Lower leg skin (tissue), 3 donors: ENCODE results near the gene KCNE1.

Experiments used
- POLR2A ChIP-seq, 2 donors: fragments of 450-650 bp; IDR thresholded peaks; one replicate each; pipeline ENCODE4 v1.6.1; 2016 to 2017; ENCODE audit warnings: antibody characterized with exemption in 2 of 2, mild to moderate bottlenecking in 1 of 2, moderate library complexity in 1 of 2
- TF ChIP-seq, protein P1 (sequence below), 3 donors: fragments of 450-650 bp; IDR thresholded peaks; one replicate each; pipeline ENCODE4 v1.5.1; 2016; ENCODE audit warnings: antibody characterized with exemption in 3 of 3, mild to moderate bottlenecking in 3 of 3, moderate library complexity in 2 of 3

DNA sequence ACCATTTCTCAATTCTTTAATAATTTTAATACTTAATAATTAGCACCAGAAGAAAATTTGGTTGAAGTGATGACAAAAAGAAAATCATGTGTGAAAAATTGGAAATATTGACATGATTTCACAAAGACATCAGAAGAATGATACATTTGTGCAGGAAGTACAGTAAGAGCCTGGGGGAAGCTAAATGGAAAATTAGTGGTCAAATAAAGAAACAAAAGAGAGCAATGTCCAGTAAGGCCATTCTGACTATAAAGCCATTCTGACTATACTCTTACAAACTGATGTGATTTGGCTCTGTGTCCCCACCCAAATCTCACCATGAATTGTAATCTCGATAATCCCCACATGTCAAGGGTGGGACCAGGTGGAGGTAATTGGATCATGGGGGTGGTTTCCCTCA lies 48.6 kb upstream of the KCNE1 start:
- TF ChIP-seq, protein P1, sequence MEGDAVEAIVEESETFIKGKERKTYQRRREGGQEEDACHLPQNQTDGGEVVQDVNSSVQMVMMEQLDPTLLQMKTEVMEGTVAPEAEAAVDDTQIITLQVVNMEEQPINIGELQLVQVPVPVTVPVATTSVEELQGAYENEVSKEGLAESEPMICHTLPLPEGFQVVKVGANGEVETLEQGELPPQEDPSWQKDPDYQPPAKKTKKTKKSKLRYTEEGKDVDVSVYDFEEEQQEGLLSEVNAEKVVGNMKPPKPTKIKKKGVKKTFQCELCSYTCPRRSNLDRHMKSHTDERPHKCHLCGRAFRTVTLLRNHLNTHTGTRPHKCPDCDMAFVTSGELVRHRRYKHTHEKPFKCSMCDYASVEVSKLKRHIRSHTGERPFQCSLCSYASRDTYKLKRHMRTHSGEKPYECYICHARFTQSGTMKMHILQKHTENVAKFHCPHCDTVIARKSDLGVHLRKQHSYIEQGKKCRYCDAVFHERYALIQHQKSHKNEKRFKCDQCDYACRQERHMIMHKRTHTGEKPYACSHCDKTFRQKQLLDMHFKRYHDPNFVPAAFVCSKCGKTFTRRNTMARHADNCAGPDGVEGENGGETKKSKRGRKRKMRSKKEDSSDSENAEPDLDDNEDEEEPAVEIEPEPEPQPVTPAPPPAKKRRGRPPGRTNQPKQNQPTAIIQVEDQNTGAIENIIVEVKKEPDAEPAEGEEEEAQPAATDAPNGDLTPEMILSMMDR (IDR thresholded peaks at IDR 0.05) = no peak
- no peak for TF ChIP-seq POLR2A (IDR thresholded peaks at IDR 0.05)
